ENCODE measurements around the gene PDLIM1. TPM values are rescaled to one million over a fixed set of nuclear protein-coding genes. Genes with fewer than 3 reads are reported as not detected.

Gene PDLIM1
- total RNA-seq, 1 experiment from 2014 or later = 115 TPM

DNA sequence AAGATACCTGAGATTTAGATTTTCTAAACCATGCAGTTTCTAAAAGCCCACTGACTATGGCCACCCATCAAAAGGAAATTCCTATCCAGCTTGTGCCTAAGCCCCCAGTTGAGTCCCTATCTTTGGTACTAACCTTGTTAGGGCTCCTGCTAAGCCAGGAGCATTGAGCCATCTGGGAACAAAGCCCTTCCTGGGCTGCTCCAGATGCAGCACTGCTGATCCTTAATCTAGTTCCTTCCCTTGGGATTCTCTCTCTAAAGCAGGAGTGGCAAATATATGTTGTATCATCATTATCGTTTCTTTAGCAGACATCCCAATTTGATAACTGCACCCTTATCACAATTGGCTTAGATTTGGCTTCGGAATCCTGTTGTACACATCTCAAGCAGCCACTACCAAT lies 24.7 kb upstream of the PDLIM1 start:
- Histone ChIP-seq H2BK20ac (ENCODE audit: low read depth, low read length, poor library complexity, severe bottlenecking) (no peak overlapping the region), H3K18ac (ENCODE audit: insufficient read length, low read depth, low read length) (no peak overlapping the region), H3K9ac (ENCODE audit: extremely low read depth, insufficient read length, low read length) (no peak overlapping the region), H4K91ac (ENCODE audit: insufficient read length, low read depth, low read length) (no peak overlapping the region), H3K56ac (ENCODE audit: insufficient read length, low read depth, low read length) (no peak overlapping the region), H3K4ac (ENCODE audit: low read depth, low read length) (no peak overlapping the region), H3K9me3 (ENCODE audit: control insufficient read depth, low read depth, low read length) (no peaks in the 10 kb centered on the region), H3T11ph (ENCODE audit: low read length) (no peak overlapping the region), H3K23ac (ENCODE audit: insufficient read length, low read depth, low read length) (no peak overlapping the region), H4K8ac (replicated peaks; ENCODE audit: insufficient read length, low read depth, low read length) (no peak overlapping the region), H2BK120ac (ENCODE audit: low read depth, low read length, poor library complexity, severe bottlenecking) (no peak overlapping the region), H2AFZ (ENCODE audit: low read length) (no peak overlapping the region), H3K4me1 (ENCODE audit: insufficient read depth, low read length) (peaks cover 13% of the 10 kb centered on the region), H3K79me1 (ENCODE audit: insufficient read depth, low read depth, low read length, poor library complexity, severe bottlenecking) (no peaks in the 10 kb centered on the region), H4K20me1 (ENCODE audit: control insufficient read depth, insufficient read depth, insufficient read length) (no peaks in the 10 kb centered on the region), H4K5ac (ENCODE audit: insufficient read length, low read depth, low read length) (no peak overlapping the region), H2BK15ac (ENCODE audit: low read depth, low read length) (no peak overlapping the region), H2BK5ac (ENCODE audit: insufficient read length, low read length) (no peak overlapping the region), H2BK12ac (ENCODE audit: insufficient read length, low read depth, low read length) (no peak overlapping the region), H3K23me2 (ENCODE audit: insufficient read length, low read depth, low read length, poor library complexity, severe bottlenecking) (no peaks in the 10 kb centered on the region), H2AK5ac (ENCODE audit: insufficient read length, low read length) (no peak overlapping the region), H3K27ac (ENCODE audit: insufficient read length, low read depth, low read length) (no peak overlapping the region), H3K27me3 (ENCODE audit: insufficient read depth, low read length) (no peaks in the 10 kb centered on the region), H3K4me2 (ENCODE audit: insufficient read depth, insufficient read length, low read length) (no peak overlapping the region), H3K79me2 (ENCODE audit: insufficient read depth, low read length) (no peaks in the 10 kb centered on the region), H3K14ac (ENCODE audit: insufficient read depth, low read length) (no peak overlapping the region)
- peaks cover 24% of the 10 kb centered on the region for H3K27me3 Mint-ChIP-seq (ENCODE audit: low read depth)
- no peak for DNase-seq
- H3K4me1 Mint-ChIP-seq = peaks cover 32 to 40% of the 10 kb centered on the region in 2 experiments
- H3K9me3 Mint-ChIP-seq = no peaks in the 10 kb centered on the region
- WGBS (ENCODE audit: extremely low coverage, insufficient read length, low lambda C conversion rate) = no CpG with 5 or more reads among the region's 2 CpGs
- TF ChIP-seq, protein P1, sequence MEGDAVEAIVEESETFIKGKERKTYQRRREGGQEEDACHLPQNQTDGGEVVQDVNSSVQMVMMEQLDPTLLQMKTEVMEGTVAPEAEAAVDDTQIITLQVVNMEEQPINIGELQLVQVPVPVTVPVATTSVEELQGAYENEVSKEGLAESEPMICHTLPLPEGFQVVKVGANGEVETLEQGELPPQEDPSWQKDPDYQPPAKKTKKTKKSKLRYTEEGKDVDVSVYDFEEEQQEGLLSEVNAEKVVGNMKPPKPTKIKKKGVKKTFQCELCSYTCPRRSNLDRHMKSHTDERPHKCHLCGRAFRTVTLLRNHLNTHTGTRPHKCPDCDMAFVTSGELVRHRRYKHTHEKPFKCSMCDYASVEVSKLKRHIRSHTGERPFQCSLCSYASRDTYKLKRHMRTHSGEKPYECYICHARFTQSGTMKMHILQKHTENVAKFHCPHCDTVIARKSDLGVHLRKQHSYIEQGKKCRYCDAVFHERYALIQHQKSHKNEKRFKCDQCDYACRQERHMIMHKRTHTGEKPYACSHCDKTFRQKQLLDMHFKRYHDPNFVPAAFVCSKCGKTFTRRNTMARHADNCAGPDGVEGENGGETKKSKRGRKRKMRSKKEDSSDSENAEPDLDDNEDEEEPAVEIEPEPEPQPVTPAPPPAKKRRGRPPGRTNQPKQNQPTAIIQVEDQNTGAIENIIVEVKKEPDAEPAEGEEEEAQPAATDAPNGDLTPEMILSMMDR (conservative IDR thresholded peaks at IDR 0.05) = no peak
- H3K27ac Mint-ChIP-seq = no peak overlapping the region
- peaks cover under 1 to 10% (median 9%) of the 10 kb centered on the region in 3 experiments; a peak in 5 of 7 replicates for H3K36me3 Mint-ChIP-seq (ENCODE audit: insufficient read depth in 1 of 3, low read depth in 3 of 3)
- no peak overlapping the region for H3K4me3 Mint-ChIP-seq
